GM19467 (cell line): Measurements from ENCODE around the gene STAT3.
"Not testable (repeated sequence)": the region's sequence is repeated elsewhere in the genome, so short reads cannot be mapped to it uniquely, and the experiment has no call there.

ENCODE experiments used
- ATAC-seq: cut with Tn5 transposase; IDR thresholded peaks from one replicate; pipeline ENCODE4 v1.9.1; 2021; ENCODE audit warnings: mild to moderate bottlenecking, moderate library complexity; ENCODE audit not compliant: unreplicated experiment

The STAT3 gene

DNA sequence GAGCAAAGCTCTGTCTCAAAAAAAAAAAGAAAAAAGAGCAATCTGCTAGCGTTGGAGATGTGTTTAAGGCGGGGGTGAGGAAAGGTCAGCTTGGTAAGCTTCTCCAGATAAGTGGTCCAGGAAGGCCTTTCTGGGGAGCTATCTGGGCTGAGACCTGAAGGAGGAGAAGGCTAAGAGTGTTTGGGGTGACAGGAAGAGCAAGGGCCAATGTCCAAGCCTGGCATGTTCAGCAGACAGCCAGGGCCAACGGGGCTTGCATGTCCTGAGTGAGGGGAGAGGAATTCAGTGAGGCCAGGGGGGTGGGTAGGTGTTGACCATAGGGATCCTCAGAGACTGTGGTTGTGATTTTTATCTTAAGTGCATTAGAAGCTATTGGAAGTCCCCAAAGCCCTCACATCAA is 84.5 kb downstream of the STAT3 start:
- ATAC-seq, result no peak

DNA sequence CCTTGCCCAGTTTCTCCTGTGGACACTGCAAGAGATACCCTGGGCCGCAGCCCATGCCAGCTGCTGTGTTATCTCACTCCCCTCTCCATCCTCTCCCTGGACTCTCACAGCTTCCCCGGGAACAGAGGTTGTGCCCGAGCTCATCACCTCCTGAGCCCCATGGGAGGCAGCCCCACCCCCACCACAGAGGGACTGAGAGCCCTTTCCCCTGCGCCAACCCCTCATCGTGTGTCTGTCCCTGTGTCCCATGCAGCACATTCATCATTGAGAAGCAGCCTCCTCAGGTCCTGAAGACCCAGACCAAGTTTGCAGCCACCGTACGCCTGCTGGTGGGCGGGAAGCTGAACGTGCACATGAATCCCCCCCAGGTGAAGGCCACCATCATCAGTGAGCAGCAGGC is 87.2 kb downstream of the STAT3 start:
- ATAC-seq, result no peak

DNA sequence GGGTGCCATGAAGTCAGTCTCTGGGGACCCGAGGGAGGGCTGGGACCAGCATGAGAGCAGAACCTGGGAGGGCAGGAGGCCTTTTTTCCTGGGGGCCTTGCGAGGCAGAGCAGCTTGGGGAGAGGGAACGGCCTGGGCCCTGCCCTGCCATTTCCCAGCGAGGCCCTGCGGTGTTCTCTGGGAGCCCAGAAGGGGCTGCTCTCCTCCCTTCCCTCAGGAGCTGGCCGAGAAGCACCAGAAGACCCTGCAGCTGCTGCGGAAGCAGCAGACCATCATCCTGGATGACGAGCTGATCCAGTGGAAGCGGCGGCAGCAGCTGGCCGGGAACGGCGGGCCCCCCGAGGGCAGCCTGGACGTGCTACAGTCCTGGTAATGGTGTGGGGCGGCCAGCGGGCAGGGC is 88.3 kb downstream of the STAT3 start:
- not testable (repeated sequence) for ATAC-seq

DNA sequence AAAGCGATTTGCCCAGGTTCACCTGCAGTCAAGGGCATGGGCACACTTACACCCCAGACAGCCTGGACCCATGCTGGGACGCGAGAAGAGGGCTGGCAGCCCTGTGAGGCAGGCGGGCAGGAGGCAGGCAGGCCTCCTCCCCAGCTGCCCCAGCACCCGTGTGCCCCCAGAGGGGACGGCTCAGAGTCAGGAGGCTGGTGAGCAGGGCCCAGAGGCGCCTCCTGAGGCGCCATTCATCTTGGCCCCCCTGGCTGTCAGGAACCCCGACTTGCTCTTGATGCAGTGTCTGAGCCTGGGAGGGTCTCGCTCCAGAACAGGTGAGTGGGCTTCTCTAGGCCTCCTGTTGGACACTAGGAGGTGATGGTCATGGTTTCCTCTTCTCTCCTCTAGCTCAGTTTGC is 88.9 kb downstream of the STAT3 start:
- not testable (repeated sequence) for ATAC-seq

GRCh38 chr17:42297775-42298174 is 90.5 kb downstream of the STAT3 start:
- ATAC-seq, result not testable (repeated sequence)

GRCh38 chr17:42296012-42296411 is 92.2 kb downstream of the STAT3 start:
- ATAC-seq, result no peak

DNA sequence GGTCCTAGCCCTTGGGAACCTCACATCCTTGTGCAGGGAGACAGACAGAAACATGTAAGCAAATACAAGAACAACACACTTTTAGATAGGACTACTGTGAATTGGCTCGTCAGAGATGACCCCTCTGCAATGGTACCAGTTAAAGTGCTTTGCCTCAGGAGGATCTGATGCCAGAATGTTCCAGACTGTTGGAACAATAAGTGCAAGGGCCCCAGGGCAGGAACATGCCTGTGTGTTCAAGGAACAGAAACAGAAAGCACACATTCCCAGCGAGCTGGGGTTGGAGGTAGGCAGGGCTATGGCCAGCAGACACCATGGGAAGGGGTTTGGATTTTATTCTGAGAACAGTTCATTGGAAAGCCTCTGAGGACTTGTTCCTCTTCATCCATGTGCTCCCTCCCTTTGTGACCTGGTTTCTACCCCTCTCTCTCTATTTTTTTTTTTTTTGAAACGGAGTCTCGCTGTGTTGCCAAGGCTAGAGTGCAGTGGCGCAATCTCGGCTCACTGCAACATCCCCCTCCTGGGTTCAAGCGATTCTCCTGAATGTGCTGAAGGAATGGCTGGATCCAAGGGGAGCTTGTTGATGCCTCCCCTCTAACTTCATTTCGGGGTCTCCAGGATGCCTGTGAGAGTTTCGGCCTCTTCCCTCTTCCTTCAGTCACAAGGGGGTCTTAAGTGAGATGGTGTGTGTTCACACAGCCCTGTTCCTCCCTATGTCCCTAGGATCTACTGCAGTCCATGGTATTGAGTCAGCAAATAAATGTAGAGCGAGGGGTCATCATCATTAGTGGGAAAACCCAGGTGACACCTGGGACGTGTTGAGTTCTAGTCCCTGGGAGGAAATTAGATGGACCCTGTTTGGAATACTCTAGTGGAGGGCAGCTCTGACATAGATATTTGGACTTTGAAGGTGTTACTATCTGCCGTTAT is 93.5 kb downstream of the STAT3 start:
- ATAC-seq, result no peak

- no peak for ATAC-seq
Measured at GRCh38 chr17:42291129-42291528, 97.1 kb downstream of the STAT3 start.

DNA sequence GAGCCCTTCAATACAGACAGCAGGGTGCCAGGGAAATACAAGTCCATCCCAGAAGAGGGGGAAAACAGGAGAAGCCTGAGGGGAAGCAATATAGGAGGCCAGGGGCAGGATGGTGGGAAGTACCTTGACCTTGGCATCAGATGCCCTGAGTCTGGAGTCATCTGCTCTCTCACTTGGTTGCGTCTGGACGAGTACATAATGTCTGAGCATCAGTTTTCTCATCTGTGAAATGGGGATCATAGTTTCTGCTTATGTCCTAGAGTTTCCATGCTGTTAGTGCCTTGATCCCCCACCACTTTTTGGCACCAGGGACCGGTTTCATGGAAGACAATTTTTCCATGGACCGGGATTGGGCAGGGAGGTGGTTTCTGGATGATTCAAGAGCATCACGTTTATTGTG is 97.7 kb downstream of the STAT3 start:
- ATAC-seq, result no peak

GRCh38 chr17:42289611-42290181 is 98.5 kb downstream of the STAT3 start:
- ATAC-seq, result no peak

GRCh38 chr17:42288803-42289610 is 99.2 kb downstream of the STAT3 start:
- ATAC-seq, result no peak

DNA sequence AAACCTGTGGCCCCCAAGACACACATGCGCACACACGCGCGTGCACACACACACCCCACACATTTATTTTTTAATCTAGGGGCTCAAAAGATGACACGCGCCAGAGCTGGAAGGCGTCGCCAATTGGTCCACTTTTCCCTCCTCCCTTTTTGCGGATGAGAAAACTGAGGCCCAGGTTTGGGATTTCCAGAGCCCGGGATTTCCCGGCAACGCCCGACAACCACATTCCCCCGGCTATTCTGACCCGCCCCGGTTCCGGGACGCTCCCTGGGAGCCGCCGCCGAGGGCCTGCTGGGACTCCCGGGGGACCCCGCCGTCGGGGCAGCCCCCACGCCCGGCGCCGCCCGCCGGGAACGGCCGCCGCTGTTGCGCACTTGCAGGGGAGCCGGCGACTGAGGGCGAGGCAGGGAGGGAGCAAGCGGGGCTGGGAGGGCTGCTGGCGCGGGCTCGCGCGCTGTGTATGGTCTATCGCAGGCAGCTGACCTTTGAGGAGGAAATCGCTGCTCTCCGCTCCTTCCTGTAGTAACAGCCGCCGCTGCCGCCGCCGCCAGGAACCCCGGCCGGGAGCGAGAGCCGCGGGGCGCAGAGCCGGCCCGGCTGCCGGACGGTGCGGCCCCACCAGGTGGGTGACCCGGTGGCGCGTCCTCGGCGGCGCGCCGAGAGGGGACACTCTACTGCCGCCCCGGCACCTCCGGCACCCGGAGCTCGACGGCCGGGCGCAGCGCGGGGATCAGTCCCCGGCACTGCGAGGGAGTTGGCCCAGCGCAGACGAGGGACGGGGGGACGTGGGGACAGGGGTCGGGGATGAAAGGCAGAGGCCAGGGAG is 100.1 kb downstream of the STAT3 start, which contains the start of gene STAT5A:
STAT5A (plus strand) TSS at position 522 of the 826 bp plus-strand sequence. CDS start 914 bp downstream, outside the sequence.
- ATAC-seq, result no peak

DNA sequence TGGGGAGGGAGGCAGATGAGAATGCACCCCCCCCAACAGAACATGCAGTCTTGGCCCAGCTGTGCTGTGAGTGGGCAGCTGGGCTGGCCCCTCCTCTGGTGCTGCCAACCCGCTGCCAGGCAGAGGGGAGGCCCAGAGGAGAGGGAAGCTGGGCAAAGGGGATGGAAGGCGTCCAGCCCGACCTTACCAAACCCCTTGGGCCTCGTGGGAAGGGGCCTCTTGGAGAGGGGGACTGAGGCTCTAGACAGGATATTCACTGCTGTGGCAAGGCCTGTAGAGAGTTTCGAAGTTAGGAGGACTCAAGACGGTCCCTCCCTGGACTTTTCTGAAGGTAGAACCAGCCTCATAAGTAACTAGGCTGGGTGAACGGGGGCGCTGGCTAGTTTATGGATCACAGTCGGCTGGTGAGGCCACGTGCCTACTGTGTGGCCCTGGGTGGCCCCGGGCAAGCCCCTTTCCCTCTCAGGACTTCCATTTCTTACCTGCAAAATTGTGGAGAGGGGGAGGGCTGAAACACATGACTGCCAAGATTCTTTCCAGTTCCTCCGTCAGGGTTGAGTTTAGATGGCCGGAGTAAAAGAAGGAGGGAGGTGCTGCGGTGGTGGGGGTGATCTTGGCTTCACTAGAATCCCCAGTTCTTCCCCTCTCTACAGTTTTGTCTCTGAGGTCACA is 100.8 kb downstream of the STAT3 start:
- ATAC-seq, result no peak

DNA sequence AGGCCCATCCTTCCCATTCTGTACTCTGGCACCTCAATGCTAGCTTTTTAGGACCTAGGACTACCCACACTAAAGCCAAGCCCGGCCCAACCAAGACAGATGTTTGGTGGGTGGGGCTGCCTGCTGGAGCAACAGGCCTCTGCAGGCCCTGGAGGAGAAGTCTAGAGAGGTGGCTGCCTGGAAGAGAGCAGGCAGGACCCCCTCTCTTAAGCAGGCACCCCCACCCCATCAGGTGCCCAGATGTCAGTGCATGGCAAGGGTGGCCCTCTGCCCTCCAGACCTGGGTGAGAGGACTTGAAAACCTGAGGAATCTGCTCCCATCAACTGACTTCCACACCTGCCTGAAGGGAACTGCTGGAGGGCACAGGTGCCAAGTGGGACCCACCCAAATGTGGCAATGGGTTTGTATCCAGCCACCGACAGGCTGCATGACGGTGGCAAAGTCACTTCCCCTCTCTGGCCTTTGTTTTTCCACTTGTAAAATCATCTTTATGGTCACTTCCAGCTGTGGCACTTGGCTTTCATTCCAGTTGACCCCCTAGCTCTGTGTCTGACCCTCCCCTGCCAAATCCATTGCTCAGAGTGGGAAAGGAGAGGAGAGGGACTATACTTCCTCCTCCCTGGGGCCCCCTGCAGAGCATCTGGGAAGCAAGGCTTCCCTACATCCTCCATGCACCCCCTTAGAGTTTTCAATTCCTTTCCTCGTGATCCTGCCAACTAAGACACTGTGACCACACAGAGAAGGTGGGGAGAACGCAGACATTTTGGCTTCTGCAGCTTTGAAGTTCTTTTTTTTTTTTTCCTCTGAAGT is 101.6 kb downstream of the STAT3 start:
- ATAC-seq, result no peak

DNA sequence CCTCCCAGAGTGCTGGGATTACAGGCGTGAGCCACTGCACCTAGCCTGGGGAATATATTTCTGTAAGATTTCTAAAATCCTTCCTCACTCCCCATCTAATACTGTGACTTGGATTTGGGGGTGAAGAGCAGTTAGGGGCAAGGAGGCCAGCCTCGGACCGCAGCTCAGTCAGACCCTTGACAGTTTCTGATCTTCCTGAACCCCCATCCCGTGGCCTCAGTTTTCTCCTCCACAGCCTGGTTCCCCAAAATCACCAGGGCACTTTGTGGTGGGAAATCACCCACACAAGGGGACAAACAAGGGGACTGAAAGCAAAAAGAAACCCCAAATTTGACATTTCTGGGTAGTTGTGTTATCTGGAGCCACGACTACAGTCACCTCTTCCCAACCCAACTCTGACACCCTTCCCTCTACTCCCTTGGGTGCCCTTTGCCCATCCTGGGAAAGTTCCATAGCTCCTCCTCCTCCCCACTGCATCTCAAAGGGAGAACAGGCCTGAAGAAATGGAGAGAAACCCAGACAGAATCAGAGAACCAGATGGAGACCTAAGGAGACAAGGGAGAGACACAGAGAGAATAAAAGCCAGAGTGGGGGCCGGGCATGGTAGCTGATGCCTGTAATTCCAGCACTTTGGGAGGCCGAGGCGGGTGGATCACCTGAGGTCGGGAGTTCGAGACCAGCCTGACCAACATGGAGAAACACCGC is 102.7 kb downstream of the STAT3 start:
- ATAC-seq, result no peak

DNA sequence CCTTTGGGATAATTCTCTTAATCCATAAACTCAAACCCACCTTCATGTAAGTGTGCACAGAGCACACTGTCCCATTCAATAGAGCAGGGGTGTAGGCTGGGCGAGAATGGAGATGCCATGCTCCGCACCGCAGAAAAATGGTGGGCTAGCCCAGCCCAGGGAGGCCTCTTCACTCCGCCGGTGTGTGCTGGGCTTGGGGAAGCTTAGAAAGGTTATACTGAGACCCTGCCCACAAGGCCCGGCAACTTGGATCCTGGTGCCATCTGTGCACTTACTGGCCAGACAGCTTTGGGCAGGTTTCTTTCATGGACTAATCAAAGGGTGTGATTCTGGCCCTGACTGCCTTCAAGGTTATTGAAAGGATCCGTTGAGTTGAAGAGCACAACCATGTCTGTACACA is 103.7 kb downstream of the STAT3 start:
- ATAC-seq, result no peak

DNA sequence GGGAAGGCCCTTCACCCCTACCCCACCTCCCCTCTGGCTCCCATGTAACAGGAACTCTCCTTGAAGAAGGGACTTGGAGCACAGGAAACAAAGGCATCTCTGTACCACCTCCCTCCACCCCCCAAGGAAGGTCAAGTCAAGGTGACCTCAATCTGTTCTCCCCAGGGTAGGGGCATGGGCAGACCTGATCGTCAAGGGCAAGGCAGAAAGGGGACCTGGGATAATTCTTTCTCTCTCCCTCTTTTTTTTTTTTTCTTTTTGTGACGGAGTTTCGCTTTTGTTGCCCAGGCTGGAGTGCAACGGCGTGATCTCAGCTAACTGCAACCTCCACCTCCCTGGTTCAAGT is 104.2 kb downstream of the STAT3 start:
- ATAC-seq, result no peak

DNA sequence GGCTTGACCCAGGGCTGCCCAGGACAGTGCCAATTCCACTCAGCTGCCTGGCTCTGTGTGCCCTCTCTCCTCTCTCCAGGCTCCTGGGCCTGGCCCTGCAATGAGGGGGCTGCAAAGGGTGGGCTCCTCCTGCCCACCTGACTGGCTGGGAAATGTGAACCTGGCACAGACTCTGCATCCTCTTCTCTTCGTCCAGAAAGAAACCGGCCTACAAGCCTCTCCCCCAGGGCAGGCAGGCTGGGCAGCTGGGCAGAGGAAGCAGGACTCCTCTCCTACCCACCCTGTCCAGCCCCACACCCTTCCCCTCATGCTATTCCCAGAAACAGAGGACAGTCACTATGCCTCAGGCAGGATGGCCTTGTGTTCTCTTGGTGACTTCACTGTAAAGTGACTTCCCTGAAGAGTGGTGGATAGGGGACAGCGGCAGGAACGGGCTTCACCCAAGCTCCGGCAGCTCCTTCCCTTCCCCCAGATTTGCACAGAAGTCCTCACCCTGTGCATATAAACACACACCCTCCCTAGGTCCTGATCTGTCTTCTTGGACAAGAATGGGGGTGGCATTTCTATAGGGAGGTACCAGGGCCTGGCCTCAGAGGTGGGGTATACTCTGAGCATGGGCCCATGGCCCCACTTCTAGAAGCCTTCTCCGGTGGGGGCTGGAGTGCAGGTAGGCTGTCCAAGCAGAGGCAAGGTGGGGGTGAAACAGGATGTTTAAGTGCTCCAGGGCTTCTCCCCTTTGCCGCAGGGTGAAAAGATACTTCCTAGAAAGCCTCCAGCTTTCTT is 104.8 kb downstream of the STAT3 start:
- no peak for ATAC-seq
